Inferior parietal cortex (tissue), 1 donor: ENCODE results near the gene HTR7.
"Not testable (repeated sequence)": the region's sequence is repeated elsewhere in the genome, so short reads cannot be mapped to it uniquely, and the experiment has no call there.

Experiments
- DNase-seq: peaks from one replicate; pipeline ENCODE4 v3.0.0-alpha.2; 2016; ENCODE audit errors: extremely low spot score

The HTR7 gene

DNA sequence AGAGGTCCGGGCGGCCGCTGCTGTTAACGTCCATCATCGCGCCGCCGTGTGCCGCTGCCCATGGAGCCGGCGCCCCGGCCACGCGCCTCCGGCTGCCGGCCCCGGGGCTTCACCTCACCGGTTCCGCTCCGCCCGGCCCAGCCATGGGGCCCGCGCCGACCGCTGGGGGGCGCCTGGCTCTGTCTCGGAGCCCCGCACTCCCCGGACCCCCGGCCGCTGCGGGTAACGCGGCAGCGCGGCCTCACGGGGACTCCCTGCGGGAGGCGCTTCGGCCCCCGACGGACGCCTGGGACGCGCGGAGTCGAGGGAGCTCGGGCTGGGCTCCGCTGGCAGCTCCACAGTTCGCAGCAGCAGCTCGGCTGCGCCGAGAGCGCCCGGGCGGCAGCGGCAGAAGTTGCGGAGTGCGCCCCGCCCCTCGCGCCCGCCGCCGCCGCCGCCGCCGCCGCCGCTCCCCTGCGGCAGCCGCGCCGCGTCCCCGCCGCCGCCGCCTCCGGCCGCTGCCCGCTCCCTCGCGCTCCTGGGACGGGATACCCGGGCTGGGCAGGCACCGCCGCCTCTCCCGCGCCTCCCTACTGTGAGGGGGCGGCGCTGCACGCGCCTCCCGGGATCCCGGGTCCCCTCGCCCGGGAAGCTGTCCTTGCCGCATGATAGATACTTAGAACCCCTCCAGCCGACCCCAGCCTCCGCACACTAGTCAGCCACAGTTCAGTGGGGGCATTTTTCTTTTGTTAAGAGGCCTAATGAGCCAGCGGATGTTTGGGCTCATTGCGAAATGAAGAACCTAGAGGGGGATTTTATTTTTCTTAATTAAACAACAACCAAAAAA is at the start of gene HTR7:
Gene HTR7, minus strand, starts transcription at position 405 of the 826 bp plus-strand sequence. Its CDS starts 368 bp downstream, at position 37.
- DNase-seq: no peak

GRCh38 chr10:90906596-90906995 is 48.8 kb upstream of the HTR7 start:
- no peak for DNase-seq

DNA sequence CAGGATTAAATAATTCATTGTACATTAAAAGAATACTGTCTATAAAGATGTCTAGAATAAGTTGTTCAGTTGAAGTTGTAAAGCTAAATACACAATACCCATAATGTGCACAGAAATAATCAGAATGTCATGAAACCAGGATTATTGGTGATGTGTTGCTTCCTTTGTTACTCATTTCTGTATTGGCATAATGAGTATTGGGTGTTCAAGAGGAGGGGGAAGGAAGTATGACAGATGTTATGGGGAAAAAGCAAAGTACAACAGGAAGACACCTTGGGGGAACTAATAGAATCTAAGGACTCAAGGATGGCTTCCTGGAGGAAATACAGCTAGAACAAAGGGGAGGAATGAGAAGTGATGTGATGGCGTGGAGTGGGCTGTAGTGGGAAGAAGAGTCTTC is 48.1 kb upstream of the HTR7 start:
- DNase-seq: no peak

GRCh38 chr10:90896916-90897315 is 39.1 kb upstream of the HTR7 start:
- not testable (repeated sequence) for DNase-seq

- DNase-seq: no peak
Measured at GRCh38 chr10:90893190-90893589, 35.4 kb upstream of the HTR7 start.

DNA sequence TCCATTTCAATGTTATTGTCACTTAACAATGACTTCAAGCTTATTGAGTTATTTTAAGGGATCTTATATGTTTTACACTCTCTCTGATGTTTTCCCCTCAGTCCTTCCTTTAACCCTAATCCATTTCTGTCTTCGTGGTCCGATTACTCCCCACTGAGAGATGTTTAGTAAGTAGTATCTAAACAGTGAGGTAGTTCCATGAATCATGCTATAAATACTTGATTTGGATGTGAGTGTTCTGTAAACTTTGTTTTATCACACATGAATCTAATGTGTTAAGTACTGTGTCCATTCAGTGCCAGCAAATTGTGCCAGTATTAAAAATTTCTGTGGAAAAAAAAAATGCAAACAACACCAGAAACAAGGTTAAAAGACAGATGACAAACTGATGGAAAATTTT is 32.5 kb upstream of the HTR7 start:
- DNase-seq: no peak

DNA sequence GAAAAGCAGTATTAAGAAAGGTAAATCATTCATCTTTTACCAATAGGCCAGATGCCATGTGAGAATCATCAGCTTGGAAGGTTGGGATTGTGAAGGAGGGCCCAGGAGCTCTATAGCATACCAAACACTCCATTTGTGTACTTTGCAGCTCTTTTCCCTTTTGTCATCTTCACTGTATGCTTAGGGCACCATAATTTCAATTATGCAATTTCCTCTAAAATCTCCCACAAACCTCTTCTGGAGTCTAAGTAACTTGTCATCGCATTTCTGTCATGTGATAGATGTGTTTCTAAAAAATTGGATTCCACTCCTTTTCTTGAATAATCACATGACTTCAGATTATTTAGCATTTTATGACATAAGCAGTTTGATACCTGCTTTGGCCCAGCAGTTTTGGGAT is 31.8 kb upstream of the HTR7 start:
- DNase-seq: no peak

DNA sequence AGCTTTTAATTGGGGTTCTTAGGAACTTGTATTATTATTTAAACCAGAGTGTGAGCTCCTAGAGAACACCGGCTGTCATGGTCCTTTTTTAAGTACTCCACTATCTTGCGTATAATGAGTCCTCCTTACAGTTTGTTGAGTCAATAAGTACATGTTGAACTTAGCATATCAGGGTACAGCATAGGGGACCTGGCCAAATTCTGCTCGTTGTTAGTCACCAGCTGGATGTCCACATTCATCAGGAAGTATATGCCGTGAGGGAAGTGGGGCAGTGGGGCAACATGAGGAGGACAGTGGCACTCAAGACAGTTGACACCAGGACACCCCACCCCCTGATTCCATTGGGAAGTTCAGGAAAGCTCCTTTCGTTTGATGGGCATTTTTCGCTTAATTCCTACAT is 30.5 kb upstream of the HTR7 start:
- DNase-seq: no peak

GRCh38 chr10:90887555-90887954 is 29.7 kb upstream of the HTR7 start:
- DNase-seq: no peak

DNA sequence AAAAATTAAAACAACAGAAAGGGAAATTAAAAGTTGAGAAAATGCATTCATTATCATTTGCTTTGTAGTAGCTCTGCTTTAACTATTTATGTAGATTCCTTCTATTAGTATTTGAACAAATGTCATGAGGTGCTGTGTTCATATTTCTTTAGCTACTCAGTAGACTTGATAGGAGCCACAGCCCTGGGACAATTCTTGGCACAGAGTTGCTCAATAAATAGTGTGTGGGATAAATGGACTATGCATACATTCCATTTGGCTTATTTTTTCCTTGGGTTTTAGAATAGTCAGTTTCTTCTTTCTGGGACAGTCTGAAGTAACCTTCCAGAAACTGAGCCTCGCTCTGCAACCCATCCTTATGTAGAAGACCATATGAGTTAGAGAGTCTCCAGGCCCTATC is 27.3 kb upstream of the HTR7 start:
- no peak for DNase-seq

DNA sequence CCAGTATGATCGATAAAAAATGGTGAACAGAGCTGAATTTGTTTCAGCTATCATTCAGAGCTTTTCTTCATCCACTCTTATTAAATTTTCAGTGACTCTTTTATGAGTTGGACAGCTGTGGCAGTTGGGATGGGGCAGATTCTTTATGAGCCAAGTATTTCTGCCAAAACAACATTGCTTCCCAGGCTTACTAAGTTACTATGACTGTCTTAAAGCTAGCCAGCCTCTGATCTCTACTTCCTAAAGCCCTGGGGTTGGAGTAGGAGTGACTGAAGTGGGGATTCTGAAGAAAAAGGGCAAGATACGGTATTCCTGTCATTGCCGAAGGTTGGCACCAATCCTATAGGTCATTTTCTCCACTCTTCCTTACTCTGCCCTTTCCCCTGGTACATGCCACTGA is 26.6 kb upstream of the HTR7 start:
- no peak for DNase-seq

GRCh38 chr10:90880059-90880719 is 22.4 kb upstream of the HTR7 start:
- DNase-seq: peak; percentile 64

DNA sequence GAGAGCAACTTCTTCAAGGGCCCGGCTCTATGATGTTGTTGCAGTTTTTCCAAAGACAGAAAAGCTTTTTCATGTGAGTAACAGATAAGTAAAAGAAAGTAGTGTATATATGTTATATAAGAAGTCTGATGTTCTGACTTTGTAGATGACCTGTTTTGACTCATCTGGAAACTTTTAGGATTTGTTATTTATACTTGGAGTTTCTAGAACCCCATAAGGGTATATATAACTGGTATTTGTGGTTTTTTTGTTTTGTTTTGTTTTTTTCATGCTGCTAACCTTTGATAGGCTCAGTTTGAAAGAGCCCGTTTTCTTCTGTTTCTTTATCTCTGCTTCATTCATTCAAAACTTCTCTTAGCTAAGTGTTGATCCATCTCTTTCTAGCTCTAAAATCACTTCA is 21.2 kb upstream of the HTR7 start:
- no peak for DNase-seq

GRCh38 chr10:90872648-90873020 is 14.8 kb upstream of the HTR7 start:
- DNase-seq: no peak

DNA sequence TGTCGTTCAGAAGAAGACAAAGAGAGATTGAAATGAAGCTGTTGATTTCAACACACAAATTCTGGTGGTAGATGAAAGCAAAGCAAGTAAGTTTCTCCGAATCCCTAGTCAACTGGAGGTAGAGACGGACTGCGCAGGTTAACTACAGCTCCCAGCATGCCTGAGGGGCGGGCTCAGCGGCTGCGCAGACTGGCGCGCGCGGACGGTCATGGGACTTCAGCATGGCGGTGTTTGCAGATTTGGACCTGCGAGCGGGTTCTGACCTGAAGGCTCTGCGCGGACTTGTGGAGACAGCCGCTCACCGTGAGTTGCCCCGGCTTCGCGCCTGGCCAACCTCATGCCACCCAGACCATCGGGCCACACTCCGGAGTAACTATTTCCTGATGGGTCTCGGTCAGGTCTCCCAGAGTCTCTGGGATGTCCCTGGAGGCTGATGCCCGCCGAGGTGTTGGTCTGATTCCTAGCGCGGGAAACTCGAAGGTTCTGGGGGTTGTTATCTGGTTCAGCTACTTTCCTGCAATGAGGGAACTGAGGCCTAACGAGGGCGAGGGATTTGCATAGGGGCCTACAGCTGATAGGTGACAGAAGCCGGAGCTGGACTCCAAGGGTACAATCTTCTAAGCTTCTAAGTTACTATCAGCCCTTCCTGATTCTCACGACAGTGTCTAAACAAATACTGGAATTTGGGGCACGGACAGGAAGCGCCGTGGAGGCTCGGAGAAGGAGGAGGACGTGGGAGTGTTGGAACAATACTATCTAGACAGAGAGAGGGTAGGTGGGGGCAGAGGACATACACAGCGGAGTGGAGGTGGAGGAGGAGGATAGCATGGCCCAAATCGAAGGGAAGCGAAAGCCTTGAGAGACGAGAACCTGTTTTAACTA is 14.2 kb upstream of the HTR7 start, which contains the start of gene RPP30:
Gene RPP30, plus strand, starts transcription at position 209 of the 882 bp plus-strand sequence. Its CDS starts 13 bp downstream, at position 222.
- peak; percentile 92 for DNase-seq

DNA sequence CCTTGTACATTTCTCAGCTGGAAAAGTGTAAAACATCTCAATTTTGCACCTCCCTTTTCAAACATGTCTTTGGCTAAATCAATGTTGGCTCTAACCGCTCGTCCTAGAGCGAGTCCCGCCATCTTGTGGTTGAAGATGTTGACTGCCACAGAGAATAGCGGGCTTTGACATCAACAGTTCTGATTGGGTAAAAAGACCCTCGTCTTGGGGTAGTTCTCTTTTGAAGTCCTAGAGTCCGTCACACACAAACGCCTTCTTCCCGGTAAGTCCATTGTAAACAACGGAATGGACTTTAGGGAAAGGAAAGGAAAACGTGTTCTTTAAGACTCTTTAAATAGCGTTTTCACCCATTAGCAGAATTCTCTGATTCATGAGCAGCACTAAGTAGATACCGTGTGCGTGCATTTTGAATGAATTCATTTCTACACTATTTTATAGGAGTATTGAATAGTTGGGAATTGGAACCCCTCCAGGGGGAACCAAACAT is 13.5 kb upstream of the HTR7 start:
- DNase-seq: peak; percentile 79

DNA sequence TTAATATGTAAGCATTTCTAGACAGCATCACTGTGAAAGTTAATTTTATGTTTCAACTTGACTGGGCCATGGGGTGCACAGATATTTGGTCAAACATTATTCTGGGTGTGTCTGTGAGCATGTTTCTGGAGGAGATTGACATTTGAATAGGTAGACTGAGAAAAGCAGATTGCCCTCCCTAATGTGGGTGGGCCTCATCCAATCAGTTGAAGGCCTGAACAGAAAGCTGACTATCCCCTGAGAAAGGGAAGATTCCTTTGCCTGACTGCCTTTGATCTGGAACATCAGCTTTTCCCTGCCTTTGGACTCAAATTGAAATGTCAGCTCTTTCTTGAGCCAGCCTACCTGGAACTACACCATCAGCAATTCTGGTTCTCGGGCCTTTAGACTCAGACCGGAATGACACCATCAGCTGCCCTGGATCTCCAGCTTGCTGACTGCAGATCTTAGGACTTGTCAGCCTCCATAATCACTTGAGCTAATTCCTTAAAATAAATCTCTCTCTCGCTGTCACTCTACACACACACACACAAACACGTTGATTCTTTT is 8.3 kb upstream of the HTR7 start:
- DNase-seq: no peak

- no peak for DNase-seq
Measured at GRCh38 chr10:90865401-90865800, 7.6 kb upstream of the HTR7 start.

- DNase-seq: no peak
Measured at GRCh38 chr10:90862908-90863514, 5.2 kb upstream of the HTR7 start.

DNA sequence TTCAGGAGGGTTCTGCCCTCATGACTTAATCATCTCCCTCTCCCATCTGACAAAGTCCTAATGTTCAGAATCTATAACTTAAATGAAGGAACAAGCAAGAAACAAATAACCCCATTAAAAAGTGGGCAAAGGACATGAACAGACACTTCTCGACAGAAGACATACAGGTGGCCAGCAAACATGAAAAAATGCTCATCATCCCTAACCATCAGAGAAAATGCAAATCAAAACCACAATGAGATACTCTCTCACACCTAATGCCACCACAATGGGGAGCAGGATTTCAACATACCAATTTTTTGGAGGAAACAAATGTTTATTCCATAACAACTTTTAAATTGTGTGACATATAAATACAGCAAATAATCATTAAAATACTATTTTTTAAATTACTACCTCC is 3.0 kb upstream of the HTR7 start:
- DNase-seq: no peak

DNA sequence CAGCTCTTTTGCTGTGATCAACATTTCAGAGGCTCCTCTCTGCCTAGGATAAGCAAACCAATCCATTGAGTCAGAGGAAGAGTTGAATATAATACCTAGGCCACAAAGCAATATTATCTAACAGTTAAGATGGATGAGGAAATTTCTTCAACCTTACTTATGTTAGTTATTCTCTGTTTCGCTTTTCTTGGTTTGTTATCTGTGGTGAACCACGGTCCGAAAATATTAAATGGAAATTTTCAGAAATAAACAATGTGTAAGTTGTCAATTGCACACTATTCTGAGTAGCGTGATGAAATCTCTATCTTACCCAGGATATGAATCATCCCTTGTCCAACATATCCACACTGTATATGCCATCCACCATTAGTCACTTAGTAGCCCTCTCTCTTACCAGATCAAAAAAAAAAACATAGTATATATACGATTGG is 1.5 kb upstream of the HTR7 start:
- no peak for DNase-seq
